SU-DHL-6 (cell line): ENCODE data around the gene NDNF.

Experiments used
- H2AFZ ChIP-seq: fragments of 200-600 bp; sonication (generic); 2 replicates; pipeline ENCODE4 v1.6.1; 2014; ENCODE audit warnings: low read depth, mild to moderate bottlenecking, moderate library complexity, mixed read lengths, antibody characterized with exemption, low read length; ENCODE audit not compliant: severe bottlenecking
- H3F3A ChIP-seq: fragments of 200-600 bp; shearing (Covaris generic); 2 replicates; pipeline ENCODE4 v1.6.0; 2016; ENCODE audit warnings: antibody characterized with exemption, mild to moderate bottlenecking; ENCODE audit not compliant: insufficient read depth
- H3K27ac ChIP-seq: fragments of 200-600 bp; sonication (generic); 2 replicates; pipeline ENCODE4 v1.5.1; 2016; ENCODE audit warnings: low read depth, mild to moderate bottlenecking, low read length, moderate library complexity, mixed read lengths
- H3K27me3 ChIP-seq: fragments of 200-600 bp; sonication (generic), shearing (Covaris generic); 2 replicates; pipeline ENCODE4 v1.6.0; 2014; ENCODE audit warnings: mild to moderate bottlenecking, low read length
- H3K36me3 ChIP-seq: fragments of 200-600 bp; sonication (generic); 2 replicates; pipeline ENCODE4 v1.6.1; 2014; ENCODE audit warnings: mild to moderate bottlenecking, low read length, mixed read lengths
- H3K4me2 ChIP-seq: fragments of 300-600, 200-600 bp; shearing (Covaris generic), sonication (generic); 2 replicates; pipeline ENCODE4 v1.6.0; 2014; ENCODE audit warnings: low read length, low read depth, mild to moderate bottlenecking; ENCODE audit not compliant: poor library complexity, severe bottlenecking
- H3K4me3 ChIP-seq: fragments of 200-600 bp; sonication (generic); 2 replicates; pipeline ENCODE4 v1.5.1; 2014; ENCODE audit warnings: antibody characterized with exemption, low read length, mild to moderate bottlenecking, mixed read lengths; ENCODE audit not compliant: insufficient read depth, poor library complexity, severe bottlenecking
- H3K79me2 ChIP-seq: fragments of 200-600 bp; sonication (generic); 2 replicates; pipeline ENCODE4 v1.6.1; 2014; ENCODE audit warnings: mild to moderate bottlenecking, low read length, moderate library complexity; ENCODE audit not compliant: insufficient read depth
- H3K9ac ChIP-seq: fragments of 200-600 bp; sonication (generic); 2 replicates; pipeline ENCODE4 v1.7.0; 2014; ENCODE audit warnings: mild to moderate bottlenecking, low read length
- H3K9me2 ChIP-seq: fragments of 200-600 bp; sonication (generic); replicated peaks from 2 replicates; pipeline ENCODE4 v1.6.1; 2014; ENCODE audit warnings: low read length; ENCODE audit not compliant: insufficient read depth
- H3K9me3 ChIP-seq: fragments of 200-600 bp; sonication (generic); 2 replicates; pipeline ENCODE4 v1.6.1; 2014; ENCODE audit warnings: low read length, mixed read lengths; ENCODE audit not compliant: insufficient read depth
- H4K20me1 ChIP-seq: fragments of 200-600 bp; sonication (generic); 2 replicates; pipeline ENCODE4 v1.6.1; 2014; ENCODE audit warnings: low read depth, mild to moderate bottlenecking, antibody characterized with exemption, low read length, moderate library complexity, mixed read lengths
- CTCF ChIP-seq: fragments of 200-600 bp; sonication (generic); IDR thresholded peaks from one replicate; pipeline ENCODE4 v1.5.1; 2017; ENCODE audit warnings: antibody characterized with exemption, mild to moderate bottlenecking, low read length, moderate library complexity; ENCODE audit not compliant: insufficient read depth, poor library complexity, severe bottlenecking
- EZH2phosphoT487 ChIP-seq: fragments of 200-600 bp; sonication (generic), shearing (Covaris generic); conservative IDR thresholded peaks from 2 replicates; pipeline ENCODE4 v1.6.1; 2018; ENCODE audit warnings: mild to moderate bottlenecking, antibody characterized with exemption, low read length, moderate library complexity, mixed read lengths

NDNF gene

GRCh38 chr4:121018543-121018942 lies 53.8 kb downstream of the NDNF start:
- no peaks in the 10 kb centered on the region for H3K36me3 ChIP-seq
- H3K9ac ChIP-seq = no peak overlapping the region

GRCh38 chr4:121016611-121017010 lies 55.7 kb downstream of the NDNF start:
- Histone ChIP-seq H3K27me3 (no peaks in the 10 kb centered on the region), H3K4me3 (no peak overlapping the region), H3K9me2 (no peaks in the 10 kb centered on the region), H3K27ac (no peak overlapping the region), H4K20me1 (no peaks in the 10 kb centered on the region), H3K4me2 (no peak overlapping the region), H2AFZ (no peak overlapping the region), H3K79me2 (no peaks in the 10 kb centered on the region), H3K36me3 (no peaks in the 10 kb centered on the region), H3F3A (no peaks in the 10 kb centered on the region), H3K9me3 (no peaks in the 10 kb centered on the region), H3K9ac (no peak overlapping the region)
- TF ChIP-seq EZH2phosphoT487 = no peak
- TF ChIP-seq CTCF = no peak

More at GRCh38 chr4:121018543-121018942, 53.8 kb downstream of the NDNF start:
- H4K20me1 ChIP-seq = no peaks in the 10 kb centered on the region
- no peaks in the 10 kb centered on the region for H3K79me2 ChIP-seq
- H3F3A ChIP-seq = no peaks in the 10 kb centered on the region
- no peak overlapping the region for H3K4me3 ChIP-seq
- no peaks in the 10 kb centered on the region for H3K9me3 ChIP-seq
- no peaks in the 10 kb centered on the region for H3K27me3 ChIP-seq
- H2AFZ ChIP-seq = no peak overlapping the region
- no peak overlapping the region for H3K4me2 ChIP-seq
- TF ChIP-seq CTCF = no peak
- no peak for TF ChIP-seq EZH2phosphoT487
- no peaks in the 10 kb centered on the region for H3K9me2 ChIP-seq
- no peak overlapping the region for H3K27ac ChIP-seq

GRCh38 chr4:121015421-121015820 lies 56.9 kb downstream of the NDNF start:
- no peaks in the 10 kb centered on the region for H3K79me2 ChIP-seq
- no peaks in the 10 kb centered on the region for H3K9me3 ChIP-seq
- TF ChIP-seq CTCF (no peak), EZH2phosphoT487 (no peak)
- H3K27me3 ChIP-seq = no peaks in the 10 kb centered on the region
- no peak overlapping the region for H3K27ac ChIP-seq
- no peaks in the 10 kb centered on the region for H4K20me1 ChIP-seq
- H3K36me3 ChIP-seq = no peaks in the 10 kb centered on the region
- no peaks in the 10 kb centered on the region for H3K9me2 ChIP-seq
- no peak overlapping the region for H3K4me2 ChIP-seq
- H3K9ac ChIP-seq = no peak overlapping the region
- no peak overlapping the region for H3K4me3 ChIP-seq
- H3F3A ChIP-seq = no peaks in the 10 kb centered on the region
- no peak overlapping the region for H2AFZ ChIP-seq
